Fibroblast of lung (primary cell): ENCODE data around the gene MOB4.

Experiments
- CTCF ChIP-seq, 2 donors: IDR thresholded peaks in 1 of 2; conservative IDR thresholded peaks in 1 of 2; 1 replicate in 1 of 2; 2 replicates in 1 of 2; pipeline ENCODE4 v1.5.1; 2011 to 2012; ENCODE audit warnings: low read length in 2 of 2, control low read depth in 1 of 2, inconsistent platforms in 1 of 2, low read depth in 1 of 2, mild to moderate bottlenecking in 1 of 2
- EZH2 ChIP-seq: IDR thresholded peaks from 2 replicates; pipeline ENCODE4 v1.5.1; 2012; ENCODE audit warnings: low read length, control low read depth, mild to moderate bottlenecking; ENCODE audit errors: missing control alignments

GRCh38 chr2:197504000-197504399 is 11.9 kb upstream of the MOB4 start:
- TF ChIP-seq CTCF (conservative IDR thresholded peaks at IDR 0.05 in 1 of 2, IDR thresholded peaks at IDR 0.05 in 1 of 2; ENCODE audit: low read depth in 1 of 2, low read length in 2 of 2) (no peak), EZH2 (no peak)
